ENCODE data around the gene ATP13A3. TPM values are rescaled to one million over a fixed set of nuclear protein-coding genes. Genes with fewer than 3 reads are reported as not detected.

The ATP13A3 gene
- total and polyA plus RNA-seq, 4 donors: 33.6 to 257 (median 56.4) TPM

DNA sequence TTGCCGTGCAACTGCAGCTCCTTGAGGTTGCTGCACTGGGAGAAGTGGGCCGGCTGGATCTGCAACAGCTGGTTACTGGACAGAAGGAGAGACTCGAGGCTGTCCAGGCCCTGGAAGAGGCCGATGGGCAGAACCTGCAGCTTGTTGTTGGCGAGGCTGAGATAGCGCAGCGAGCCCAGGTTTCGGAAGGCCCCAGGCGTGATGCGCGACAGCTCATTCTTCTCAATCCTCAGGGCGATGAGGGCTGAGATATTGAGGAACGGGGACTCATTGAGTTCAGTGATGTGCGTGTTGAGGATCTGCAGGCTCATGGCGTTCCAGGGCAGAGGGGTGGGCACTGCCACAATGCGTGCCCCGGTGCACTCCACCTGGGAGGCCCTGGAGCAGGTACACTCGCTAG lies 126.2 kb downstream of the ATP13A3 start:
- Histone ChIP-seq H3K9ac (ENCODE audit: low read depth in 1 of 2, low read length in 2 of 2) (no peak overlapping the region), H3K36me3 (ENCODE audit: control insufficient read depth in 4 of 4, insufficient read depth in 3 of 4, low read depth in 1 of 4, low read length in 3 of 4) (no peaks in the 10 kb centered on the region), H3K27me3 (ENCODE audit: control insufficient read depth in 4 of 4, insufficient read depth in 4 of 4, low read length in 3 of 4) (no peaks in the 10 kb centered on the region), H3K4me3 (ENCODE audit: low read depth in 1 of 3, low read length in 3 of 3) (no peak overlapping the region), H3K9me3 (ENCODE audit: control insufficient read depth in 4 of 4, low read length in 3 of 4) (no peaks in the 10 kb centered on the region), H3K27ac (ENCODE audit: low read depth in 1 of 2, low read length in 2 of 2) (no peak overlapping the region), H3K4me1 (ENCODE audit: control insufficient read depth in 4 of 4, insufficient read depth in 4 of 4, low read length in 3 of 4) (peaks cover 0 to 7% (median 3%) of the 10 kb centered on the region in 4 donors)
- WGBS: 93% methylated on average over 18 of the region's 18 CpGs
- no peak for TF ChIP-seq NR2F2 (IDR thresholded peaks at IDR 0.05)
- TF ChIP-seq SP1 (IDR thresholded peaks at IDR 0.05): no peak
- TF ChIP-seq, protein P1, sequence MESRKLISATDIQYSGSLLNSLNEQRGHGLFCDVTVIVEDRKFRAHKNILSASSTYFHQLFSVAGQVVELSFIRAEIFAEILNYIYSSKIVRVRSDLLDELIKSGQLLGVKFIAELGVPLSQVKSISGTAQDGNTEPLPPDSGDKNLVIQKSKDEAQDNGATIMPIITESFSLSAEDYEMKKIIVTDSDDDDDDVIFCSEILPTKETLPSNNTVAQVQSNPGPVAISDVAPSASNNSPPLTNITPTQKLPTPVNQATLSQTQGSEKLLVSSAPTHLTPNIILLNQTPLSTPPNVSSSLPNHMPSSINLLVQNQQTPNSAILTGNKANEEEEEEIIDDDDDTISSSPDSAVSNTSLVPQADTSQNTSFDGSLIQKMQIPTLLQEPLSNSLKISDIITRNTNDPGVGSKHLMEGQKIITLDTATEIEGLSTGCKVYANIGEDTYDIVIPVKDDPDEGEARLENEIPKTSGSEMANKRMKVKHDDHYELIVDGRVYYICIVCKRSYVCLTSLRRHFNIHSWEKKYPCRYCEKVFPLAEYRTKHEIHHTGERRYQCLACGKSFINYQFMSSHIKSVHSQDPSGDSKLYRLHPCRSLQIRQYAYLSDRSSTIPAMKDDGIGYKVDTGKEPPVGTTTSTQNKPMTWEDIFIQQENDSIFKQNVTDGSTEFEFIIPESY (IDR thresholded peaks at IDR 0.05): no peak
- no peak for TF ChIP-seq YY1 (IDR thresholded peaks at IDR 0.05)
- TF ChIP-seq, protein P2, sequence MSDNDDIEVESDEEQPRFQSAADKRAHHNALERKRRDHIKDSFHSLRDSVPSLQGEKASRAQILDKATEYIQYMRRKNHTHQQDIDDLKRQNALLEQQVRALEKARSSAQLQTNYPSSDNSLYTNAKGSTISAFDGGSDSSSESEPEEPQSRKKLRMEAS (IDR thresholded peaks at IDR 0.05): no peak
- TF ChIP-seq JUND (IDR thresholded peaks at IDR 0.05): no peak
- TF ChIP-seq, protein P3, sequence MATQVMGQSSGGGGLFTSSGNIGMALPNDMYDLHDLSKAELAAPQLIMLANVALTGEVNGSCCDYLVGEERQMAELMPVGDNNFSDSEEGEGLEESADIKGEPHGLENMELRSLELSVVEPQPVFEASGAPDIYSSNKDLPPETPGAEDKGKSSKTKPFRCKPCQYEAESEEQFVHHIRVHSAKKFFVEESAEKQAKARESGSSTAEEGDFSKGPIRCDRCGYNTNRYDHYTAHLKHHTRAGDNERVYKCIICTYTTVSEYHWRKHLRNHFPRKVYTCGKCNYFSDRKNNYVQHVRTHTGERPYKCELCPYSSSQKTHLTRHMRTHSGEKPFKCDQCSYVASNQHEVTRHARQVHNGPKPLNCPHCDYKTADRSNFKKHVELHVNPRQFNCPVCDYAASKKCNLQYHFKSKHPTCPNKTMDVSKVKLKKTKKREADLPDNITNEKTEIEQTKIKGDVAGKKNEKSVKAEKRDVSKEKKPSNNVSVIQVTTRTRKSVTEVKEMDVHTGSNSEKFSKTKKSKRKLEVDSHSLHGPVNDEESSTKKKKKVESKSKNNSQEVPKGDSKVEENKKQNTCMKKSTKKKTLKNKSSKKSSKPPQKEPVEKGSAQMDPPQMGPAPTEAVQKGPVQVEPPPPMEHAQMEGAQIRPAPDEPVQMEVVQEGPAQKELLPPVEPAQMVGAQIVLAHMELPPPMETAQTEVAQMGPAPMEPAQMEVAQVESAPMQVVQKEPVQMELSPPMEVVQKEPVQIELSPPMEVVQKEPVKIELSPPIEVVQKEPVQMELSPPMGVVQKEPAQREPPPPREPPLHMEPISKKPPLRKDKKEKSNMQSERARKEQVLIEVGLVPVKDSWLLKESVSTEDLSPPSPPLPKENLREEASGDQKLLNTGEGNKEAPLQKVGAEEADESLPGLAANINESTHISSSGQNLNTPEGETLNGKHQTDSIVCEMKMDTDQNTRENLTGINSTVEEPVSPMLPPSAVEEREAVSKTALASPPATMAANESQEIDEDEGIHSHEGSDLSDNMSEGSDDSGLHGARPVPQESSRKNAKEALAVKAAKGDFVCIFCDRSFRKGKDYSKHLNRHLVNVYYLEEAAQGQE (IDR thresholded peaks at IDR 0.05): no peak
- TF ChIP-seq RAD21 (IDR thresholded peaks at IDR 0.05): no peak
- no peak for TF ChIP-seq HNF4G (IDR thresholded peaks at IDR 0.05)
- no peak for DNase-seq (ENCODE audit: low spot score)

DNA sequence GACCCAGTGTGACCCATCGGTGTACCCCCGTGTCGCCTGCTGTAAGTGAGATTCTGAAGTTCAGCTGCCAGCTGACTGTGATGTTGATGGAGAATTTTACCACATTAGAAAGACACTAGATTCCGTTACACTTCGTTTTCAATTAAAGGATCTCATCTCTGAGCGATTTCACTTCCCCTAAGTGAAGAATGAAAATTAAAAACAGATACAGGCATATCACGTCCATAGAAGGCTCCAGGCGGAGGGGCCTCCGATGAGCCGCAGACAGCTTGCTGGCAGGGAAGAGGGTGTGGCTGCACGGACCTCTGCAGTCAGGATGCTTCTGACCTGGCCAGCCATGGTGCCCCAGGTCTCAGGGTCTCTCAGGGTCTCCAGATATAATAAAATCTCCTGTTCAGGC lies 129.1 kb downstream of the ATP13A3 start:
- TF ChIP-seq, protein P3 (IDR thresholded peaks at IDR 0.05): no peak
- TF ChIP-seq JUND (IDR thresholded peaks at IDR 0.05): no peak
- no peak for TF ChIP-seq YY1 (IDR thresholded peaks at IDR 0.05)
- H3K4me3 ChIP-seq (ENCODE audit: low read depth in 1 of 3, low read length in 3 of 3): no peak overlapping the region
- 91% methylated on average over 11 of the region's 11 CpGs for WGBS

More for the DNA sequence above, 129.1 kb downstream of the ATP13A3 start:
- H3K27ac ChIP-seq (ENCODE audit: low read depth in 1 of 2, low read length in 2 of 2): no peak overlapping the region
- no peaks in the 10 kb centered on the region for H3K27me3 ChIP-seq (ENCODE audit: control insufficient read depth in 4 of 4, insufficient read depth in 4 of 4, low read length in 3 of 4)
- H3K4me1 ChIP-seq (ENCODE audit: control insufficient read depth in 4 of 4, insufficient read depth in 4 of 4, low read length in 3 of 4): no peaks in the 10 kb centered on the region
- H3K9ac ChIP-seq (ENCODE audit: low read depth in 1 of 2, low read length in 2 of 2): no peak overlapping the region
- no peaks in the 10 kb centered on the region for H3K9me3 ChIP-seq (ENCODE audit: control insufficient read depth in 4 of 4, low read length in 3 of 4)
- DNase-seq (ENCODE audit: low spot score): no peak
- H3K36me3 ChIP-seq (ENCODE audit: control insufficient read depth in 4 of 4, insufficient read depth in 3 of 4, low read depth in 1 of 4, low read length in 3 of 4): no peaks in the 10 kb centered on the region
